Stimulated activated CD4-positive, alpha-beta T cell treated with anti-CD3 and anti-CD28 coated beads, Interleukin-1b, Interleukin-23, amount 100 ng/mL, for 48 hours (primary cell): Measurements from ENCODE around the gene ZNF615.
"Not testable (repeated sequence)": the region's sequence is repeated elsewhere in the genome, so short reads cannot be mapped to it uniquely, and the experiment has no call there.

Source experiments
- DNase-seq: peaks from one replicate; pipeline ENCODE4 v3.0.0-alpha.2; 2020

Gene ZNF615

DNA sequence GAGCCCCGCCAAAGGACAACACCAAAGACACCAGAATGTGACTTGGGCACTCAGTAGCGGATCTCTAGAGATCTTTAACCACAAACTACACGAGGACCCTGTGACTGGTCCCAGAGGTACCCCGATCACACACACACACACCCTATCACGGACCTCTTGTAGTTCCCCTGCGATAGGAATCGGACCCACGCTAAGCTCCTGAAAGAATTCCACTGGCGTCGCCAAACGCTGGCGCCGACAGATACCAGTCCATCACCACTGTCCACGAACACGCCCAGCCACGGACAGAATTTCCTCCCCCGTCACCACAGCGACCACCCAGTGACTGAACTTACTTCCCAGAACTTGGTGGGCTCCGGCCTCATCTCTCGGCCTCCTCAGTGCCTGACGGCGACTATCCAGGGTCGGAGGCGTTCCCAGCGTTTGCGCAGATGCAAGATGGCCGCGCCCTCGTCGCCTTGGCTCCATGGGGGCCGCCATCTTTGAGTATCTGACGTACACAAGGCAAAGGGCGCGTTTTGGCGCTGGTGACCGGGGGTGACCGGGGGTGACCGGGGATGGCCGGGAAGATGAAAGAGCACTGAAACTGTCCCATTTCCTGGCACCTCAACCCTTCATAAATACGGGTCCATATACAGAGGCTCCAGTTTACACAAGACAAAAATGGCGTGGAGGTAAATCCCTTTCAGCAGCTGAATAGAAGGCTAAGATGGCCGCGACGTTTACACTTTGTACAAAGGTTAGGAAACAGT is at the start of gene ZNF615:
Gene ZNF615 (minus strand): TSS at position 406 of the 752 bp plus-strand sequence. CDS start 4,500 bp downstream, outside the sequence.
- peak; percentile 85 for DNase-seq

DNA sequence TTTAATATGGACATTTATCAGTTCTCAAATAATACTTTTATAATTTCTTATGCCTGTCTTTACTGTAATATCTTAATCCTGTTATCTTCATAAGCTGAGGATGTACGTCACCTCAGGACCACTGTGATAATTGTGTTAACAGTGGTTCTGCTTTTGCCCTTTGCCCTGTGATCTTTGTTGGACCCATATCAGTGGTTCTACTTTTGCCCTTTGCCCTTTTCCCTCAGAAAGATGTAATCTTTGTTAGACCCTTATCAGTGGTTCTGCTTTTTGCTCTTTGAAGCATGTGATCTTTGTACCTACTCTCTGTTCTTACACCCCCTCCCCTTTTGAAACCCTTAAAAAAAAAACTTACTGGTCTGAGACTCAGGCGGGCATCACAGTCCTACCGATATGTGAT is 48.5 kb upstream of the ZNF615 start:
- DNase-seq: not testable (repeated sequence)

DNA sequence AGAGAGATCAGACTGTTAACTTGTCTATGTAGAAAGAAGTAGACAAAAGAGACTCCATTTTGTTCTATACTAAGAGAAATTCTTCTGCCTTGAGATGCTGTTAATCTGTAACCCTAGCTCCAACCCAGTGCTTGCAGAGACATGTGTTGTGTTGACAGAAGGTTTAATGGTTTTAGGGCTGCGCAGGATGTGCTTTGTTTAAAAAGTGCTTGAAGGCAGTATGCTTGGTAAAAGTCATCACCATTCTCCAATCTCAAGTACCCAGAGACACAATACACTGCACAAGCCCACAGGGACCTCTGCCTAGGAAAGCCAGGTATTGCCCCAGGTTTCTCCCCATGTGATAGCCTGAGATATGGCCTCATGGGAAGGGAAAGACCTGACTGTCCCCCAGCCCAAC is 43.7 kb upstream of the ZNF615 start:
- DNase-seq: not testable (repeated sequence)

DNA sequence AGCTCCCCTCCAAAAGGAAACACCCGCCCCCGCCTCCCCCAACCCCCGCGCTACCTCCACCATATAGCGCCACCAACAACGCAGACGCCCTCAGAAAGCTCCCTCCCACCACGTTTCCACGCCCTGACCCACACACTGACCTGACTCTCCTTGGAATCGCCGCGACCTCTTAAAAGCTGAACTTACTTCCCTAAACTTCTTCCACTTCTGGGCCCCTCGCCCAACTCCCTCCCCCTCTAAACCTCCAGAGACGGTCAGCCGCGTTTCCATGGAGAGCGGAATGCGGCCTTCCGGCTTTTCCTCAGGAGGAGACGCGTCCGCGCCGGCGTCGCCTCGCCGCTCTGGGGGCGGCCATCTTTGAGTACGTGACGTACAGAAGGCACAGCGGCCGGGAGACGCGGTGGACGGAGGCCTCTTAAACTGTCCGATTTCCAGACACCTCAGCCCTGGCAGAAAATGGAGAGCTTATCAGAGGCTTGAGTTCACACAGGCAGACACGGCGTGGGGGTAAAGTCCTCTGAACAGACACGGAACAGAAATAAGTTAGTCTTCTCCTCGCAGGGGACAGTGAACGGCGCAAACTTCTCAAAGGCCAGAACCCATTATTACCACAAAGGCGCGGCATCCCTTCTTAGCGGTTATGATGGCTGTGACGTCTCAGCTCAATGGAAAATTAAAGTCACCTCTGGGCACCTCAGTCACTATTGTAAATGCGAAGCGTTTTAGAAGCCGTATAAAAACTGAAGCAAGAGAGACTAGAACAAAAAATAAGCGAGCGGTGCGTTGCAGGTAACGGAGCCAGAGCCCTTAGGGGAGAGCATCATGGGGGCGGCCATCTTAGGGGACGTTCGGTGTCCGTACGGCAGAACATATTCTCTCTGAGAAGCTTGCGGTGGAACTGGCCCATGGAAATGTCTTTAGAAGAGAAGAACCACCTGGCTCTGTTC is 40.8 kb upstream of the ZNF615 start, which contains the start of gene ZNF432:
Gene ZNF432 (minus strand): TSS at position 284 of the 947 bp plus-strand sequence. CDS start 1,970 bp downstream, outside the sequence.
- peak; percentile 78 for DNase-seq

DNA sequence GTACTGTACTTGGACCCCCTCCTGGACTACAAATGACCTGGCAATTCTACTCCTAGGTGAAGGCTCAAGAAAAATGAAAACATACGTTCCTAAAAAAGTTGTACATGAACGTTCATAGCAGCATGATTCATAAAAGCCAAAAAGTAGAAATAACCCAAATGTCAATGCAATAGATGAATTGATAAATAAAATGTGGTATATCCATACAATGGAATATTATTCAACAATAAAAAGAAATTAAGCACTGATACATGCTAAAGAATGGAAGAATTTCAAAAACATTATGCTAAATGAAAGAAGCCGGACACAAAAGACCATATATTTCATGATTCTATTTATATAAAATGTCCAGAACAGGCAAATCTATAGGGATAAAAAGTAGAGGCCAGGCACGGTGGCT is 31.2 kb upstream of the ZNF615 start:
- no peak for DNase-seq

DNA sequence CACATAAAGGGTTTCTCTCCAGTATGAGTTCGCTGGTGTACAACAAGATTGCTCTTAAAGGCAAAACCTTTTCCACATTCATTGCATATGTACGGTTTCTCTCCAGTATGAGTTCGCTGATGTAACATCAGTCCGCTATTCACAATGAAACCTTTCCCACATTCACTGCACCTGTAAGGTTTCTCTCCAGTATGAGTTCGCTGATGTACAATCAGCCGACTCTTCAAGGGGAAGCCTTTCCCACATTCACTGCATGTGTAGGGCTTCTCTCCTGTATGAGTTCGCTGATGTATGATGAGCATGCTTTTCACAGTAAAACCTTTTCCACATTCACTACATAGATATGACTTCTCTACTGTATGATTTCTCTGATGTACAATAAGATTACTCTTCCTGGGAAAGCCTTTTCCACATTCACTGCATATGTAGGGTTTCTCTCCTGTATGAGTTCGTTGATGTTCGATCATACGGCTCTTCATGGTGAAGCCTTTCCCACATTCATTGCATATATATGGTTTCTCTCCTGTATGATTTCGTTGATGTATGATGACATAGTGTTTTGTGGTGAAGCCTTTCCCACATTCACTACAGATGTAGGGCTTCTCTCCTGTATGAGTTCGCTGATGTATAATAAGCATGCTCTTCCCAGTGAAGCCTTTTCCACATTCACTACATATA is 26.2 kb upstream of the ZNF615 start:
- DNase-seq: no peak

DNA sequence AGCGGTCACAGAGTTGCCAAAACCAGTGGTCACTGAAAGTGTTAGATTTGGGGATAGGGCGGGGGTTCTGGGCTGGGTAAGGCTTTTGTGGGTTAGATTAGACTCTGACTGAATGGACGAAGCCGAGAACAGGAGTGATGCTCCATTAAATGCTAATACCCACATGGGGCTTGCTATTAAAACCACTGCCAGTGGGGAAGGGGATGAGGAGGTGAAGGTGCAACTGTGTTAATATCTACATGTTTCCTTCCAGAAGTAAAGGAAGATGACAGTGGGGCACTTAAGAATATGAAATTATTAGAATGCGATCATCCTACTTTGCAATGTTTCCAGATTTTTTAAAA is 20.7 kb upstream of the ZNF615 start:
- no peak for DNase-seq

DNA sequence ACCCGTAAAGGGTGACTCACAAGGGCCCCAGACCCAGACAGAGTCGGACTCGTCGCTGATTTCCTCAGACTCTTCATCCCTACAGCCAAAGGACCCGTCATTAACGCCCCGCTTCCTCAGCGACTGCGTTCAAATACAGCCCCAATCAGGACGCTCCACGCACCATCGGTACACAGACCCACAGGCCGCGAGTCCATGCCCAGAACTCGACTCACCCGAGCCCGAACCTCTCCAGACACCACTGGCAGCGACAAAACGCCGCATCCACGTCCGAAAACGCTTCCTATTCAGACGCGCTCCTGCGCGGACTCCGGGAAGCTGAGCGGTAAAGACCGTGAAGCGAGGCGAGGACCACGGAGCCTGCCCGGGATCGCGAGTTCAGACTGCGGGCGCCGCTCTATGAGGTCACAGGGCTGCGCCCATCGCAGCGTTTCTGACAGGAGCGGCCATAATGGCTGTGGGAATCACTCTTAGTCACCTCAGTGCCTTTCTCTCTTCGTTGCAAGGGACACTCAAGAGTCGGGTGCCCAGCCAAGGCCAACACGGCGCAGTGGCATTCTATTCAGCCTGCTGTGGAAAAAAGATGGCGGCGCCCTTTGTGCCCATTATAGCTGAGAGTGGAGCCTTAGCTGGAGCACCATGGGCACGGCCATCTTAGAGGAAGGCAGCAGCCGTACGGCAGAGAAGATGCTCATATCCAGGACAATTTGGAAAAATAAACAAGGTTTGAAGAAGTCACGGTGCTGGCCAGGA is 20.2 kb upstream of the ZNF615 start, which contains the start of gene ZNF614:
Gene ZNF614 (minus strand): TSS at position 353 of the 753 bp plus-strand sequence. CDS start 2,634 bp downstream, outside the sequence.
- DNase-seq: peak; percentile 86

DNA sequence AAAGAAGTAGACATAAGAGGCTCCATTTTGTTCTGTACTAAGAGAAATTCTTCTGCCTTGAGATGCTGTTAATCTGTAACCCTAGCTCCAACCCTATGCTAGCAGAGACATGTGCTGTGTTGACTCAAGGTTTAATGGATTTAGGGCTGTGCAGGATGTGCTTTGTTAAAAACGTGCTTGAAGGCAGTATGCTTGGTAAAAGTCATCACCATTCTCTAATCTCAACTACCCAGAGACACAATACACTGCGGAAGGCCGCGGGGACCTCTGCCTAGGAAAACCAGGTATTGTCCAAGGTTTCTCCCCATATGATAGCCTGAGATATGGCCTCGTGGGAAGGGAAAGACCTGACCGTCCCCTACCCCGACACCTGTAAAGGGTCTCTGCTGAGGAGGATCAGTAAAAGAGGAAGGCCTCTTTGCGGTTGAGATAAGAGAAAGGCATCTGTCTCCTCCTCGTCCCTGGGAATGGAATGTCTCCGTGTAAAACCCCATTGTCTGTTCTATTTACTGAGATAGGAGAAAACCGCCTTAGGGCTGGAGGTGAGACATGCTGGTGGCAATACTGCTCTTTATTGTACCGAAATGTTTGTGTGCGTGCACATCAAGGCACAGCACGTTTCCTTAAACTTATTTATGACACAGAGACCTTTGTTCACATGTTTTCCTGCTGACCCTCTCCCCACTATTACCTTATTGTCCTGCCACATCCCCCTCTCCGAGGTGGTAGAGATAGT is 18.4 kb upstream of the ZNF615 start:
- not testable (repeated sequence) for DNase-seq

DNA sequence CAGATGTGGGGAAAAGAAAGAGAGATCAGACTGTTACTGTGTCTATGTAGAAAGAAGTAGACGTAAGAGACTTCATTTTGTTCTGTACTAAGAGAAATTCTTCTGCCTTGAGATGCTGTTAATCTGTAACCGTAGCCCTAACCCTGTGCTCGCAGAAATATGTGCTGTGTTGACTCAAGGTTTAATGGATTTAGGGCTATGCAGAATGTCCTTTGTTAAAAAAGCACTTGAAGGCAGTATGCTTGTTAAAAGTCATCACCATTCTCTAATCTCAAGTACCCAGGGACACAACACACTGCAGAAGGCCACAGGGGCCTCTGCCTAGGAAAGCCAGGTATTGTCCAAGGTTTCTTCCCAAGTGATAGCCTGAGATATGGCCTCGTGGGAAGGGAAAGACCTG is 16.5 kb upstream of the ZNF615 start:
- DNase-seq: not testable (repeated sequence)

DNA sequence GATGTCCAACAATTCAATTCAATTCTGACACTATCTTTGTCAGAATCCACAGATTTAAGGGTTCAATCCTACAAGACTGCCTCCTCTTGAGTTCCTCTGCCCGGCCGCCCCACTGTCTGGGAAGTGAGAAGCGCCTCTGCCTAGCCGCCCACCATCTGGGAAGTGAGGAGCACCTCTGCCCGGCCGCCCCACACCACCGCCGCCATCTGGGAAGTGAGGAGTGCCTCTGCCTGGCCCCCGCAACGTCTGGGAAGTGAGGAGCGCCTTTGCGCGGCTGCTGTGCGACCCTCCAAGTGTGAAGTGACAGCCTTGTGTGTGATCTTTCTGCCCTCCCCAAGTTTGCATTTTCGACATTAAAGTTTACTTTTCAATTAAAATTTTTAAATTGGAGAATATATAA is 14.2 kb upstream of the ZNF615 start:
- DNase-seq: no peak

DNA sequence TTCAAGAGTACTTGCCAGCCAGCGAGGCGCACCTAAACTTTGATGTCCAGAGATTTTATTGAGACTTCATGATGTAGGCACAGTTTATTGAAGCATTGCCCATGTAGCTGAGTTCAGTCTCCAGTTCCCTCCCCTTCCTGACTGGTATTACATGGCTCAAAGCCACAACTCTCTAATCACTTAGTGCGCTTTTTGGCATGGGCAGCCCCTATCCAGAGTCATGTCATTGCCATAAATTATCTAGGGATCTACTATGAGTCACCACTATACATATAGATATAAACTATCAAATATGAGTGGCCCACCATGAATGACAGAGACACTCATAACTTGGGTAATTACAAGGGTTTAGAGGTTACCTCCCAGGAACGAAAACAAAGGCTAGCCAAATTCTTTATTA is 12.5 kb upstream of the ZNF615 start:
- DNase-seq: no peak

DNA sequence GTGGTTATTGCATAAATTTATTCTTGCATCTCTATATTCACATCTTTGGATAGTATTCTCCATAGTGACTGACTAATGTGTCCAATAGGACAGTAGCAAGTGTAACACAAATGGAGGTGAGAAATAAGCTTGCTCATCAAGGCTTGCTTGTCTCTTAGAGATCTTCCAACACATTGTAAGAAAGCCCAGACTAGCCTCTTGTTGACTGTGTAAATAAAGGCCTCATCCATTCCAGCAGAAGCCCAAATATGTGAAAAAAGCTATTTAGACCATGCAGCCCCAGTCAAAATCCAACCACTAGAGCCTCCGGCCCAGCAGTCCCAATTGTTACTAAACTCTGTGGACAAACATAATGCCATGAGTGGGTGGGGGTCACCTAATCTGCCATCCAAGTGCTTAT is 2.7 kb upstream of the ZNF615 start:
- DNase-seq: no peak

DNA sequence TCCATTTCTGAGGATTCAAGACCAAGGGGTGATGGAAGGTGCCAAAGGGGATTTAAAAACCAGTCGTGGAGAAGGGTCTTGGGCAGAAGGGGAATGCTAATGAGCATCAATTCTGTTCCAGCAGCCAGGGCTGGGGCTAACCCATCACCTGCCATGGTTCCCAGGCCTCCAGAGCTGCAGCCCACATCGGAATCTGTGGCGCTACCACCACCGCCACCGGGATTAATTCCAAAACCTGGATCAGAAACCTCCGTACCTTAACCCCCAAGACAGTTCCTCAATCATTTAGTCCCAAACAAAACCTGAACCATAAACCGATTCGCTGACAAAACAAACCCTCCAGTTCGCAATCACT is 583 bp downstream of the ZNF615 start:
- no peak for DNase-seq

DNA sequence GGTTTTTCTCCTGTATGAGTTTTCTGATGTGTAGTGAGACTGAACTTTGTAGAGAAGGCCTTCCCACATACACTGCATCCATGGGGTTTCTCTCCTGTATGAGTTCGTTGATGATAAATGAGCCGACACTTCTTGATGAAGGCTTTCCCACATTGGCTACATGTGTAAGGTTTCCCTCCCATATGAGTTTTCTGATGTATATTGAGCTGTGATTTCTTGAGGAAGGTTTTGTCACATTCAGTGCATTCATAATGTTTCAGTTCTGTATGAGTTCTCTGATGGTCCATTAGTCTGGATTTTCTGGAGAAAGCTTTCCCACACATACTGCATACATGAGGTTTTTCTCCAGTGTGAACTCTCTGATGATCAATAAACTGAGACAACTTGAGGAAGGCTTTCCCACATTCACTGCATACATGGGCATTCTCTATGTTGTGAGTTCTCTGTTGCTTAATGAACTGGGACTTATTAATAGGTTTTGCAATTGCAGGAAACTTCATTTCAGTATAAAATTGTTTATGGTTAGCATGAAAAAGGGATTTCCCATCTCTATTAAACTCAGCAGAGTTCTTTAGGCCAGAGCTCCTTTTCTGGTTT is 13.9 kb downstream of the ZNF615 start:
- DNase-seq: no peak

DNA sequence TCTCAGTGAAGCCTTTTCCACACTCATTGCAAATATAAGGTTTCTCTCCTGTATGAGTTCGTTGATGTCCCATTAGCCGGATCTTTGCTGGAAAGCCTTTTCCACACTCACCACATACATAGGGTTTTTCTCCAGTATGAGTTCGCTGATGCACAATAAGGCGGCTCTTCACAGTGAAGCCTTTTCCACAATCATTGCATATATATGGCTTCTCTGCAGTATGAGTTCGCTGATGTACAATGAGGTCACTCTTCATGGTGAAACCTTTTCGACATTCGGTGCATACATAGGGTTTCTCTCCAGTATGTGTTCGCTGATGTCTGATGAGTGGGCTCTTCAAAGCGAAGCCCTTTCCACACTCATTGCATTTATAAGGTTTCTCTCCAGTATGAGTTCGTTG is 14.6 kb downstream of the ZNF615 start:
- no peak for DNase-seq

DNA sequence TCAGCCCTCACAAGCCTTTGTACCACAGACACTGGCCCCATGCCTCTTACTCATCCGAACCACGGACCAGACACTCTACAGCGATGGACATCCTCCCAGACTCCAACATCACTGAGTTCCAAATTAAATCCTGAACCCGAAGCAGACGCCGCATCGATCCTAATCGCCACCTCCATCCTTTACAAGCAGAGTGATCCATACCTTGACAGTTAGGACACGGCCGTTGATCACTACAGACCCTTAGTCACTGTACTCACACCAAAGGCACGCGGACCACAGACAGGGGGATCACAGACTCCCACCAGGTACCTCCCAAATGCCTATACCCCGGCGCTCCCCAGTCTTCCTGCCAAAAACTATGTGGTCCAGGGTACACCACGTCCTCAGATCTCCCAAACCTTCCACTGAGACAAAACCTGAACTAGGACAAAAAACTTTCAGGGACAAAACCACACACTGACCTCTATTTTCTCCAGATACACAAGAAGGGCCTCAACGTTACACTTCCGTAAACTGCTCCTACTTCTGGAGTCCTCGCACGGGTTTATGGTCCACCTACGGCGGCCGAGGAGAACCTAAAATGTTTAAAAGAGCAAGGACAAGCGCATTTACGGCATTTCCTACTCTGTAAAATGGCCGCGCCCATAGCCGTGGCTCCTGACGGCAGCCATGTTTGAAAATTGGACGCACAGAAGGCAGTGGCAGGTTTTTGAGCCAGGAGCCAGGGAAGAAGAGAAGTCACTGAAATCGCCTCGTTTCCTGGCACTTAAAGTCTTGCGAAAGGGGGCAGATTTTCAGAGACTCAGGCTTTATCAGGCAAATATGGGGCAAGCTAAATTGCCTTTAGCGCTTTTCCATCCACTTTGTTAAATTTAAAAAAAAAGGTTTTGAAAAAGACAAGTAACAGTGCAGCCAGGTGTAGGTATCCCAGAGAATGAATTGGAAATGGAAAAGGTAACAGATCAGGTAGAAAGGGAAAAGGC is 21.4 kb downstream of the ZNF615 start, which contains the start of gene ZNF350:
Gene ZNF350 (minus strand): TSS at position 532 of the 983 bp plus-strand sequence. CDS start 12,480 bp downstream, outside the sequence.
- DNase-seq: peak; percentile 89

DNA sequence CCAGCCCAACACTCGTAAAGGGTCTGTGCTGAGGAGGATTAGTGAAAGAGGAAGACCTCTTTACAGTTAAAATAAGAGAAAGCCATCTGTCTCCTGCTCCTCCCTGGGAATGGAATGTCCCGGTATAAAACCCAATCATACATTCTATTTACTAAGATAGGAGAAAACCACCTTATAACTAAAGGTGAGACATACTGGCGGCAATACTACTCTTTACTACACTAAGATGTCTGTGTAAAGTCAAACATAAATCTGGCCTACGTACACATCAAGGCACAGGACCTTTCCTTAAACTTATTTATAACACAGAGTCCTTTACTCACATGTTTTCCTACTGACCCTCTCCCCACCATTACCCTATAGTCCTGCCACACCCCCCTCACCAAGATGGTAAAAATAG is 24.6 kb downstream of the ZNF615 start:
- no peak for DNase-seq

DNA sequence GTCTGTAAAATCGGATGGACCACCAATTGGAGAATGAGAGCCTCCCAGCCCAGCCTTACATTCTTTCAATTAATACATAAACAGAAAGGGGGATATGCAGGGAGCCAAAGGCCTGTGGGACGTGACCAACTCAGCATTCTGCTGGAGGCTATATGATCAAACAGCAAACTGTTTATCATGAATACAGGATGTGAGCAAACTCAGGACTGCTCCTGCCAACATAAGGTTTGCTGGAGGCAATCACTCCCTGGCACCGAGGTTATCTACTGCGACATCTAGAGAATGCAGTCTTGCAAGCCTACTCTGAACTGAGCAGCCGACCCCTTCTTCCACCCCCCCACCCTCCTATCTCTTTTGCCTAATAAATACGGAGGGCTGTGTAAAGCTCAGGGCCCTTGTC is 27.1 kb downstream of the ZNF615 start:
- DNase-seq: not testable (repeated sequence)
